GM23338 (cell line): ENCODE results near the gene GLMP. TPM values are rescaled to one million over a fixed set of nuclear protein-coding genes. Genes with fewer than 3 reads are reported as not detected.

Experiments used
- ATAC-seq: fragments of 200-7000 bp; cut with Tn5 transposase; 3 replicates; pipeline ENCODE4 v1.9.1; 2020
- DNase-seq: peaks from one replicate; pipeline ENCODE4 v3.0.0-alpha.2; 2015; ENCODE audit warnings: low spot score
- H2AFZ ChIP-seq: fragments of 200-600 bp; sonication (generic); 2 replicates; pipeline ENCODE4 v1.8.0; 2016; ENCODE audit warnings: antibody characterized with exemption, mild to moderate bottlenecking, moderate library complexity
- H3F3A ChIP-seq: fragments of 200-600 bp; sonication (generic); replicated peaks from 2 replicates; pipeline ENCODE4 v1.8.0; 2017; ENCODE audit warnings: antibody characterized with exemption, mixed run types, low read depth
- H3K27ac ChIP-seq: fragments of 200-600 bp; sonication (generic); 2 replicates; pipeline ENCODE4 v1.6.1; 2016; ENCODE audit warnings: low read depth
- H3K27me3 ChIP-seq: fragments of 200-600 bp; sonication (generic); 2 replicates; pipeline ENCODE4 v1.8.0; 2016; ENCODE audit warnings: mild to moderate bottlenecking, mixed run types, moderate library complexity; ENCODE audit not compliant: insufficient read depth
- H3K36me3 ChIP-seq: fragments of 200-600 bp; sonication (generic); 2 replicates; pipeline ENCODE4 v1.8.0; 2016; ENCODE audit warnings: mild to moderate bottlenecking; ENCODE audit not compliant: insufficient read depth
- H3K4me1 ChIP-seq: fragments of 200-600 bp; sonication (generic); 2 replicates; pipeline ENCODE4 v1.8.0; 2016; ENCODE audit warnings: mild to moderate bottlenecking, moderate library complexity; ENCODE audit not compliant: insufficient read depth
- H3K4me2 ChIP-seq: fragments of 200-600 bp; sonication (generic); 2 replicates; pipeline ENCODE4 v1.7.1; 2017; ENCODE audit warnings: mixed run types
- H3K4me3 ChIP-seq: fragments of 200-600 bp; sonication (generic); 2 replicates; pipeline ENCODE4 v1.6.1; 2016; ENCODE audit warnings: mixed run types
- H3K79me2 ChIP-seq: fragments of 200-600 bp; sonication (generic); replicated peaks from 2 replicates; pipeline ENCODE4 v1.8.0; 2017; ENCODE audit warnings: mild to moderate bottlenecking; ENCODE audit not compliant: insufficient read depth
- H3K9me2 ChIP-seq: fragments of 200-600 bp; sonication (generic); 2 replicates; pipeline ENCODE4 v1.8.0; 2017; ENCODE audit not compliant: insufficient read depth
- H4K20me1 ChIP-seq: fragments of 200-600 bp; sonication (generic); replicated peaks from 2 replicates; pipeline ENCODE4 v1.8.0; 2017; ENCODE audit warnings: mild to moderate bottlenecking; ENCODE audit not compliant: insufficient read depth
- H3K27ac Mint-ChIP-seq: 2 replicates; pipeline ENCODE4 v1.8.0; 2020; ENCODE audit warnings: inconsistent platforms, mild to moderate bottlenecking, moderate library complexity, mixed read lengths
- H3K27me3 Mint-ChIP-seq: 3 replicates; pipeline ENCODE4 v1.8.0; 2022; ENCODE audit warnings: low read depth, mild to moderate bottlenecking, moderate library complexity, mixed read lengths, inconsistent platforms; ENCODE audit not compliant: insufficient read depth, poor library complexity
- H3K36me3 Mint-ChIP-seq: 3 replicates; pipeline ENCODE4 v1.8.0; 2021; ENCODE audit warnings: low read depth, mild to moderate bottlenecking, inconsistent platforms, moderate library complexity, mixed read lengths
- H3K4me1 Mint-ChIP-seq: 3 replicates; pipeline ENCODE4 v1.8.0; 2020; ENCODE audit warnings: mild to moderate bottlenecking, inconsistent platforms, mixed read lengths
- H3K4me3 Mint-ChIP-seq: 3 replicates; pipeline ENCODE4 v1.8.0; 2021; ENCODE audit warnings: moderate library complexity, mild to moderate bottlenecking, inconsistent platforms, mixed read lengths
- H3K9me3 Mint-ChIP-seq: 3 replicates; pipeline ENCODE4 v1.8.0; 2020; ENCODE audit warnings: moderate library complexity, mild to moderate bottlenecking, inconsistent platforms, mixed read lengths
- REST ChIP-seq: IDR thresholded peaks from one replicate; pipeline ENCODE4 v1.6.1; 2018; ENCODE audit warnings: antibody characterized with exemption; ENCODE audit not compliant: unreplicated experiment
- ZNF462 ChIP-seq: fragments of 250-450 bp; sonication (Bioruptor Pico); IDR thresholded peaks from 2 replicates; pipeline ENCODE4 v1.5.0; 2020; ENCODE audit warnings: mild to moderate bottlenecking, moderate library complexity
- polyA plus RNA-seq: library from polyadenylated mRNA; unstranded; fragments of >200 nt; fragmentation: Nextera tagmentation; extraction: Ambion mirVana; gene quantifications from 2 replicates; pipeline ENCODE4 v1.2.1, GENCODE V29; 2016
- total RNA-seq: library from RNA; depleted of rRNA; stranded (reverse); fragments of >200 nt; shearing (Covaris generic); gene quantifications from 2 replicates; pipeline ENCODE4 v1.2.3, GENCODE V29; 2014
- TF ChIP-seq, protein P1 (sequence below), 2 experiments: fragments of 200-600 bp in 1 of 2; sonication (generic) in 1 of 2; conservative IDR thresholded peaks; 2 replicates each; pipeline versions ENCODE4 v1.5.1 to v1.6.1; 2016 to 2017; ENCODE audit warnings: antibody characterized with exemption in 2 of 2, low read depth in 2 of 2, mild to moderate bottlenecking in 2 of 2, moderate library complexity in 1 of 2

GLMP gene
- total and polyA plus RNA-seq, 2 experiments from 2014 or later: 33.6 to 41.9 TPM

GRCh38 chr1:156246781-156247459 is 48.6 kb downstream of the GLMP start (continued):
- TF ChIP-seq REST (no peak), ZNF462 (CRISPR knock-in tag) (no peak)

DNA sequence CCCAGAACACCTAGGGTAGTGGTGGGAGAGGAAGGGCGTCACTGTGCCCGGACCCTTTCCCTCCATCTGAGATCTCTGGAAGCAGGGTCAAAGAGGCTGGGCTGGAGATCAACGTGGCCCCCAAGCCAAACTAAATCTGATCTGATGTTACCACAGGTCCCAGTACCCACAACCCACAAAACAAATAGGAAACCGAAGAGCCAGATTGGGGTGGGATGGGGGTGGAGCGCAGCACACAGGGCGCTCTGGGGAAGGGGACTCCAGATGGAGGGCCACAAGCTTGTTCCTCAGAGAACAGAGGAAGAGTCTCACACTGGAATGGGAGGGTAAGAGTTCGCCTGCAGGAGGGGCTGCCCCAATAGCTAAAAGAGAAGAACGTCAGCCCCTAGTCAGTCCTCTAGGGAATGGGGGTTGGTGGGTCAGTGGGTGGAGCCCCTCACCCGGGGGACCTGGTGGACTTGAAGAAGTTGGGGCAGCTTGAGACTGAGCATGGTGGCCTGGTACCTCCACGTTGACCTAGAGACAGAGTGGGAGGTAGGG is 49.2 kb downstream of the GLMP start:
- H3K36me3 Mint-ChIP-seq: peaks cover 20% of the 10 kb centered on the region
- Histone ChIP-seq H3K4me3 (peak overlapping the region; percentile 64), H3K4me2 (peak overlapping the region; percentile 91), H4K20me1 (no peaks in the 10 kb centered on the region), H3K36me3 (no peaks in the 10 kb centered on the region), H3K79me2 (no peaks in the 10 kb centered on the region), H3K4me1 (peaks cover 33% of the 10 kb centered on the region), H3K9me2 (no peaks in the 10 kb centered on the region), H3F3A (peaks cover 13% of the 10 kb centered on the region), H2AFZ (peak overlapping the region; percentile 81; the same call in 1 of the 2 replicates), H3K27me3 (no peaks in the 10 kb centered on the region), H3K27ac (no peak overlapping the region)
- H3K4me1 Mint-ChIP-seq: peaks cover 34% of the 10 kb centered on the region
- DNase-seq (peak; percentile 38), ATAC-seq (peak; percentile 0; the same call in 2 of the 3 replicates)
- peaks cover 16% of the 10 kb centered on the region for H3K27me3 Mint-ChIP-seq
- H3K27ac Mint-ChIP-seq: no peak overlapping the region
- H3K4me3 Mint-ChIP-seq: peak overlapping the region; percentile 62
- H3K9me3 Mint-ChIP-seq: no peaks in the 10 kb centered on the region
- TF ChIP-seq, protein P1, sequence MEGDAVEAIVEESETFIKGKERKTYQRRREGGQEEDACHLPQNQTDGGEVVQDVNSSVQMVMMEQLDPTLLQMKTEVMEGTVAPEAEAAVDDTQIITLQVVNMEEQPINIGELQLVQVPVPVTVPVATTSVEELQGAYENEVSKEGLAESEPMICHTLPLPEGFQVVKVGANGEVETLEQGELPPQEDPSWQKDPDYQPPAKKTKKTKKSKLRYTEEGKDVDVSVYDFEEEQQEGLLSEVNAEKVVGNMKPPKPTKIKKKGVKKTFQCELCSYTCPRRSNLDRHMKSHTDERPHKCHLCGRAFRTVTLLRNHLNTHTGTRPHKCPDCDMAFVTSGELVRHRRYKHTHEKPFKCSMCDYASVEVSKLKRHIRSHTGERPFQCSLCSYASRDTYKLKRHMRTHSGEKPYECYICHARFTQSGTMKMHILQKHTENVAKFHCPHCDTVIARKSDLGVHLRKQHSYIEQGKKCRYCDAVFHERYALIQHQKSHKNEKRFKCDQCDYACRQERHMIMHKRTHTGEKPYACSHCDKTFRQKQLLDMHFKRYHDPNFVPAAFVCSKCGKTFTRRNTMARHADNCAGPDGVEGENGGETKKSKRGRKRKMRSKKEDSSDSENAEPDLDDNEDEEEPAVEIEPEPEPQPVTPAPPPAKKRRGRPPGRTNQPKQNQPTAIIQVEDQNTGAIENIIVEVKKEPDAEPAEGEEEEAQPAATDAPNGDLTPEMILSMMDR (conservative IDR thresholded peaks at IDR 0.05; ENCODE audit: low read depth in 2 of 2): no peak
